Mesothelial cell of epicardium (in vitro differentiated cells): ENCODE results near the gene CLASP1. TPM values are rescaled to one million over a fixed set of nuclear protein-coding genes. Genes with fewer than 3 reads are reported as not detected.

Experiments used
- DNase-seq, 2 experiments: peaks; one replicate each; pipeline ENCODE4 v3.0.0; 2021; ENCODE audit warnings: low spot score in 2 of 2; ENCODE audit not compliant: unreplicated experiment in 2 of 2
- H3K27ac Mint-ChIP-seq: 2 replicates; pipeline ENCODE4 v1.8.0; 2021; ENCODE audit warnings: mixed read lengths
- H3K27me3 Mint-ChIP-seq: 2 replicates; pipeline ENCODE4 v1.8.0; 2021; ENCODE audit warnings: low read depth, mixed read lengths
- H3K36me3 Mint-ChIP-seq: 2 replicates; pipeline ENCODE4 v1.8.0; 2021; ENCODE audit warnings: mixed read lengths
- H3K4me1 Mint-ChIP-seq: 2 replicates; pipeline ENCODE4 v1.8.0; 2021; ENCODE audit warnings: mixed read lengths
- H3K4me3 Mint-ChIP-seq: 2 replicates; pipeline ENCODE4 v1.8.0; 2021; ENCODE audit warnings: mild to moderate bottlenecking, moderate library complexity, mixed read lengths
- H3K9me3 Mint-ChIP-seq: 2 replicates; pipeline ENCODE4 v1.8.0; 2021; ENCODE audit warnings: mixed read lengths
- total RNA-seq: library from RNA; stranded (reverse); gene quantifications from 3 replicates; pipeline ENCODE4 v1.2.1, GENCODE V29; 2021
- TF ChIP-seq, protein P1 (sequence below): fragments of 200-600 bp; sonication (generic); IDR thresholded peaks from one replicate; pipeline ENCODE4 v1.5.0; 2021; ENCODE audit warnings: antibody characterized with exemption; ENCODE audit not compliant: unreplicated experiment

CLASP1 gene
- total RNA-seq, 1 donor from 2014 or later, result 99.8 TPM

DNA sequence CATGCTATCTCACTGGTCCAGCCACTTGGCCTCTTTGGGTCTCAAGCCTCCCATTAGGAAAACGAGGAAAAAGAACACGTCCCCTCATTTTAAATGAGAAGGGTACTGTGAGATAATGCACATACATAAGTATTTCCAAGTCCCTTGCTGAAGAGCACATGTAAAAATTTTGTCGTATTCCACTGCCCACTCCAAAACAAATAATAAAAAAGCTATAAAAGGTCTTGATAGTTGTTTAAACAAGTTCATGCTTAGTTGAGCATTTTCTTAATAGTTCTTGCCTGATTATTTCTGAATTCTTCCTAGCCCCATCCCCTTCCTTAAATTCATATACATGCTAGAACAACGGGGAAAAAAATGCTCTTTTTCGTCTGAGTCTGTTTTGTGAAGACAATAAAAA, 228.8 kb downstream of the CLASP1 start:
- TF ChIP-seq, protein P1, sequence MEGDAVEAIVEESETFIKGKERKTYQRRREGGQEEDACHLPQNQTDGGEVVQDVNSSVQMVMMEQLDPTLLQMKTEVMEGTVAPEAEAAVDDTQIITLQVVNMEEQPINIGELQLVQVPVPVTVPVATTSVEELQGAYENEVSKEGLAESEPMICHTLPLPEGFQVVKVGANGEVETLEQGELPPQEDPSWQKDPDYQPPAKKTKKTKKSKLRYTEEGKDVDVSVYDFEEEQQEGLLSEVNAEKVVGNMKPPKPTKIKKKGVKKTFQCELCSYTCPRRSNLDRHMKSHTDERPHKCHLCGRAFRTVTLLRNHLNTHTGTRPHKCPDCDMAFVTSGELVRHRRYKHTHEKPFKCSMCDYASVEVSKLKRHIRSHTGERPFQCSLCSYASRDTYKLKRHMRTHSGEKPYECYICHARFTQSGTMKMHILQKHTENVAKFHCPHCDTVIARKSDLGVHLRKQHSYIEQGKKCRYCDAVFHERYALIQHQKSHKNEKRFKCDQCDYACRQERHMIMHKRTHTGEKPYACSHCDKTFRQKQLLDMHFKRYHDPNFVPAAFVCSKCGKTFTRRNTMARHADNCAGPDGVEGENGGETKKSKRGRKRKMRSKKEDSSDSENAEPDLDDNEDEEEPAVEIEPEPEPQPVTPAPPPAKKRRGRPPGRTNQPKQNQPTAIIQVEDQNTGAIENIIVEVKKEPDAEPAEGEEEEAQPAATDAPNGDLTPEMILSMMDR, result no peak
- H3K9me3 Mint-ChIP-seq, result no peaks in the 10 kb centered on the region
- H3K27ac Mint-ChIP-seq, result no peak overlapping the region
- H3K36me3 Mint-ChIP-seq, result peaks cover 25% of the 10 kb centered on the region
- no peaks in the 10 kb centered on the region for H3K27me3 Mint-ChIP-seq
- no peak for DNase-seq
- no peak overlapping the region for H3K4me3 Mint-ChIP-seq
- no peaks in the 10 kb centered on the region for H3K4me1 Mint-ChIP-seq

DNA sequence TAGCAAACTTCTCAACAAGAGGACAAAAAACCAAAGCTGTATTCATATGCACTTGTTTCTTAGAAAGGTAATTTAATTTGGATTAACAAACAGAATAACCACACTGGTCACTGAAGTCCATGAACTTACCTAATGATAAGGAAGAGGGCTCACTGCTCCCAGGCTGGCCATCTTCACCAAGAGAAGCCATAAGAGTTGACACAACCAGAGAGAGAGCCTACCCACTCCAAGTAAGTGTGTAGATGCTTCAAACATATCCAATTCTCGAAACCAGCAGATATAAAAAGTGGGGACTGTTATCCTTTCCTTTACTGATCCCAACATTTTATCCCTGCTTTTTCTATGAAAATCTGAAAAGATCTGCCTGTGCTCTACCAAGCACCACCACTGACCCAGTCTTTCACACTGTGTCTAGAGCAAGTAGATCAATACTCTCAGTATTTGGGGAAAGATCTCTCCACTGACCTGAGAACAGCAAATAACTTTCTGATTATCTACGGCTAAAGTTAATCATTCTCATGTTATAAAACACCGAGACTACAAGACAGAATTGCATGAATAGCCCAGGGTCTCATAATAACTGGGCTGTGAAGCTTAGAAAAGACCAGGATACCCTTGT, 230.1 kb downstream of the CLASP1 start:
- Mint-ChIP-seq H3K36me3 (peaks cover 29% of the 10 kb centered on the region), H3K27ac (no peak overlapping the region), H3K4me3 (no peak overlapping the region), H3K27me3 (no peaks in the 10 kb centered on the region), H3K4me1 (no peaks in the 10 kb centered on the region), H3K9me3 (no peaks in the 10 kb centered on the region)
- TF ChIP-seq, protein P1, result no peak
- no peak for DNase-seq

DNA sequence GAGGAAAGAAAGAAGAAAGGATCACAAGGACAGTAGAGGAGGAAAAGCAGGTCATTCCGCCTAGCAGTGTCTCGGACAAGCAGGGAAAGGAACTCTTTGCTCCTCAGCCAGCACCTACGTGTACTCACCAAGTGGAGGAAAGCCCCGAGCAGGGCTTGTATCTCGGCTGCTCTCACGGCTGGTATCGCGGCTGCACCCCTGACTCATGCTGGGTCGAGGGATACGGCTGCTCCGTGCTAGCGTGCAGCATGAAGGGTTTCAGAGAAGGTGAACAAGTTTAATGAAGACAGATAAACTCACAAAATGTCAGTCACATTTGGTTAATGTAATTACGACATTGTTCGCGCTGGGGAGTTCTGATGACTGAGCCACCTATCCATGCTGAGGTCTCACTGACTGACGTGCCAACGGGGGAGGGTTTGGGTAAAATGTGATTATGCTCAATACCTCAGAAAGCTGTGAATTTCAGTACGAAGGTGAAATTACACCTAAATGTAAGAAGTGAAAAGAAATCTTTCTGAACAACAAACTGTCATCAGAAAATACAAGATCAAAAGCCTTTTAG, 230.7 kb downstream of the CLASP1 start:
- H3K36me3 Mint-ChIP-seq, result peaks cover 26% of the 10 kb centered on the region
- no peak overlapping the region for H3K4me3 Mint-ChIP-seq
- H3K4me1 Mint-ChIP-seq, result no peaks in the 10 kb centered on the region
- no peaks in the 10 kb centered on the region for H3K9me3 Mint-ChIP-seq
- H3K27me3 Mint-ChIP-seq, result no peaks in the 10 kb centered on the region
- TF ChIP-seq, protein P1, result no peak
- DNase-seq, result no peak
- H3K27ac Mint-ChIP-seq, result no peak overlapping the region

DNA sequence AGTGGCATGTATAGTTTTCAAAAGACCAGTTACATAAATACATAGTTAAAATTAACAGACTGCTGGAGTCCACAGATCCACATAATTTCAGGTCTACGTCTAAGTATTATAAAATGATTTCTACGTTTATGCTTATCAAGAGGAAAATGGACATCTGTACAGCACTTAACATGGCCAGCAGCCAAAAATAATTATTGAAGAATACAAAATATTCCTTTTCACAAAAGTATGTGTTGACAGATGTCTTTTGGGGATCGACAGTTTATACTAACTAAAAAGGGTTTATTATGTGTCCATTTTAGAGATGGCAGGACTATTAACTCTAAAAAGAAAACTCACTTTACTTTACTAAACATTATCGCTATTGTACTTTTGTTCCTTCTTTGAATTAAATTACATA, 231.4 kb downstream of the CLASP1 start:
- no peak for DNase-seq

DNA sequence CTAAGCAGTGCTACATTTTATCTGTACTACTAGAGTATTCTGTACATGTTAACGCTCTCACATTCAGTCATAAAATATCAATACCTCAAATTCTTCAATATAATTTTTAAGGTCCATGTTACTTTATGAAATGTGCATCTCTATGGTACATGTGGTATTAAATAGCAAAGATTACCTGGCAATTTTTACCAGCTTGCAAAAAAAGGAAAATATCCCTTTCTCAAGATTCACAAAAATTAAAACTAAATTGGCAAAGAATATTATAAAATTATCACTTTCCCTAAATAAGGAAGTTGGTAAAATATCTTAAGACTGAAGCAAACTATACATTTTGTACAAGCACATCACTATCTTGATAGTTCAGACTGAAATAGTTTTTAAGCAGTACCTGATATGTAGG, 233.5 kb downstream of the CLASP1 start:
- no peak overlapping the region for H3K4me3 Mint-ChIP-seq
- H3K27ac Mint-ChIP-seq, result no peak overlapping the region
- H3K36me3 Mint-ChIP-seq, result peaks cover 23% of the 10 kb centered on the region
- H3K4me1 Mint-ChIP-seq, result peaks cover 3% of the 10 kb centered on the region
- DNase-seq, result no peak
- H3K27me3 Mint-ChIP-seq, result no peaks in the 10 kb centered on the region
- TF ChIP-seq, protein P1, result no peak
- H3K9me3 Mint-ChIP-seq, result no peaks in the 10 kb centered on the region

More for the DNA sequence above, 231.4 kb downstream of the CLASP1 start:
- H3K4me3 Mint-ChIP-seq, result no peak overlapping the region
- H3K27me3 Mint-ChIP-seq, result no peaks in the 10 kb centered on the region
- H3K36me3 Mint-ChIP-seq, result peaks cover 26% of the 10 kb centered on the region
- H3K4me1 Mint-ChIP-seq, result no peaks in the 10 kb centered on the region
- TF ChIP-seq, protein P1, result no peak
- no peaks in the 10 kb centered on the region for H3K9me3 Mint-ChIP-seq
- H3K27ac Mint-ChIP-seq, result no peak overlapping the region

DNA sequence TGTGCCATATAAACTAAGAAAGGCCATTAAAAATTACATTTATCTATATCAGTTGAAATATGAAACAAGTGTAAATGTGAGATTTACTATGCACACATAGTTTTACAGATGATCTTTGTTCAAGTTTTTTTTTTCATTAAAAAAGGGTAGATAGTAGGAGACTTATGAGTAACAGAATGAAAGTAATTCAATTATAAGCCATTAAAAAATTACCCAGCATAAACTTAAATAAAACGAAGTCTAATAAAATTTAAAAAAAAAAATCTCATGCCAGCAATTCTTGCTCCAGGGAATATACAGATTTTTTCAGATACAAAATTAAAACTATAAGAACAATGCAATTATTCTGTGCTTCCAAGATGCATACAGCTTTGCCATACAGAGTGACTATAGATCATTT, 236.9 kb downstream of the CLASP1 start:
- Mint-ChIP-seq H3K27ac (peak overlapping the region; percentile 1), H3K27me3 (no peaks in the 10 kb centered on the region), H3K4me3 (no peak overlapping the region), H3K9me3 (no peaks in the 10 kb centered on the region), H3K4me1 (peaks cover 28% of the 10 kb centered on the region), H3K36me3 (peaks cover 7% of the 10 kb centered on the region)
- TF ChIP-seq, protein P1, result no peak
- no peak for DNase-seq
